ENCODE results near the gene MAD2L1BP. TPM values are rescaled to one million over a fixed set of nuclear protein-coding genes. Genes with fewer than 3 reads are reported as not detected.
A peak's percentile ranks its signal among the peaks of the same experiment; 100 is the strongest.

MAD2L1BP gene
- total RNA-seq, 1 donor: 55.9 TPM

GRCh38 chr6:43680308-43681200 is 44.9 kb downstream of the MAD2L1BP start:
- peaks cover 15% of the 10 kb centered on the region for H3K4me1 ChIP-seq (ENCODE audit: insufficient read depth, low read length)
- H3K4me3 ChIP-seq (ENCODE audit: low read length): no peak overlapping the region
- H3K9me3 ChIP-seq (ENCODE audit: low read depth, low read length): no peaks in the 10 kb centered on the region
- no peaks in the 10 kb centered on the region for H3K27me3 ChIP-seq (ENCODE audit: insufficient read depth, low read length)

GRCh38 chr6:43681303-43681702 is 45.7 kb downstream of the MAD2L1BP start:
- Histone ChIP-seq H3K9me3 (ENCODE audit: low read depth, low read length) (no peaks in the 10 kb centered on the region), H3K27me3 (ENCODE audit: insufficient read depth, low read length) (no peaks in the 10 kb centered on the region), H3K4me3 (ENCODE audit: low read length) (no peak overlapping the region), H3K4me1 (ENCODE audit: insufficient read depth, low read length) (peaks cover 18% of the 10 kb centered on the region)

DNA sequence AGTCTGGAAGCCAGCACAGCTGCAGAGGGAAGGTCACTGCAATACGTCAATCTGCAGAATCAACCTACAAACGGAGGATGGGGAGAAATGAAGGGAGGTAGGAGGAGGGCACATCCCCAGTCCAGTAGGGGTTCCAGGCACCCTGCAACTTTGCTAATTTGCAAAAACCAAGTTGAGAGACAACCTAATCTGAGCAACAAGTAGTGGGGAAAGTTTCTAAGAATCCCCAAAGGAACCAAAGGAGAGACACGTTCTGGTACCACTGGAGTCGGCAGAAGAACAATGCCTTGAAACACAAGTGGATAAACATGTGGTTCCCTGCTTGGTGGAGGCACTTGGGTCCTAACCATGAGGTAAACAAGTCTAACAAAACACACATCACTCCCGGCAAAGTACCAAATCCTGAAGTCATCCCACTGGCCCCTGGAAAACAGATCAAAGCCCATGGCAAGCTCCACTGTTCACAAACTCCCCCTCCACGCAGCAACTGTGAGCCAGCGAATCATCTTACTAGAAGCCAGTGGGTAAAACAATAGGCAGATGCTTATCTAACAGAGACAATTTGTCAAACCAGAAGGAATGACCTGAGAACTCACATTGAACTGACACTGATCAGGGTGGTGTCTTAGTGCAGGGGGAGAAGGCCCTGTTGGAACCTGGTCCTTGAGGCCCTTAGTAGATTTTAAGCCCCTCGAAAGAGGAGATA is 47.2 kb downstream of the MAD2L1BP start:
- no peaks in the 10 kb centered on the region for H3K27me3 ChIP-seq (ENCODE audit: insufficient read depth, low read length)
- H3K9me3 ChIP-seq (ENCODE audit: low read depth, low read length): no peaks in the 10 kb centered on the region
- no peak overlapping the region for H3K4me3 ChIP-seq (ENCODE audit: low read length)
- H3K4me1 ChIP-seq (ENCODE audit: insufficient read depth, low read length): peaks cover 28% of the 10 kb centered on the region

DNA sequence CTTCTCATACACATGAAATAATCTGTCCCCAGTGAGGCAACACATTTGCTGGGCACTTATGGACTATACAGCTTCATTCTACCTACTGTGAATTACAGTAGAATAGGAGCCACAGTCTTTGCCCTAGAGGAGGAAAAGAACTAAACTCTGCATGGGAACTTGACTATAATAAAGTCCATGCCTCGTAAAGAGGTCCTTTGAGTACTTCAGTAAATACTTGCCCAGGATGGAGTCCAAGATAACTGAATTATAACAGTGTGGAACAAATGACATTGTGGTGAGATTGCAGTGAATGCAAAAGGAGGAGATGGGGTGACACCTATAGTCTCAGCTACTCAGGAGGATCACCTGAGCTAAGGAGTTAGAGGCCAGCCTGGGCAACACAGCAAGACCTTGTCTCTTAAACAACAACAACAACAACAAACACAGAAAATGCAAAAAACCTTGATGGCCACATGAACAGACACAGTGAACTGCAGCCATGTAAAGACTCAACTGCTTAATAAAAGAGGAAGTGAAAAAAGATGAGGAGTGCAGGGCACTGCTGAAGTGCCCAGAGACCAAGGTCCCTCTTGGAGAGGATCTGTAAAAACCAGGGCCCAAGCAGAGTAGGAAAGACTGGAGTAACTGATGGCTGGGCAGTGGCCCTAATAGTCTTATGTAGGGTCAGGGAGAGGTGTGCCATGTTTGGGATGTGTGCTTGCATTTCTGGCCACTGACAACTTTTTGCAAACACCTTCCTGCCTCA is 48.2 kb downstream of the MAD2L1BP start:
- peaks cover 32% of the 10 kb centered on the region for H3K4me1 ChIP-seq (ENCODE audit: insufficient read depth, low read length)
- no peaks in the 10 kb centered on the region for H3K27me3 ChIP-seq (ENCODE audit: insufficient read depth, low read length)
- no peaks in the 10 kb centered on the region for H3K9me3 ChIP-seq (ENCODE audit: low read depth, low read length)
- no peak overlapping the region for H3K4me3 ChIP-seq (ENCODE audit: low read length)

DNA sequence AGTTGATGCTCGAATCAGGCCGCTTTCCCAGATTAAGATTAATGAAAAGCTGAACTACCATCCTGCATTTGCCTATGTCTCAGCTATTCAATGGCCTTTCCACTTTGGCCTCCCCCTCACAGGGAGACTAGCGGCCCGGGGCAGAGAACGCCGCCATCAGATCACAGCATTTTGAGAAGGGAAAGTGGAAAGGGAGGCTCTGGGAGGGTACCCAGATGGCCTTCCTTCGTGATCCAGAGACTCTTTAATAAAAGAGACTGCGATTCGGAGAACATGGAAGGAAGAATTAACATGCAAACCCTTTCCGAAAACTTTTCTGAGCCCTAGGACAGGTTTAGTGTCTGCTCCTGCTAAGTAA is 51.4 kb downstream of the MAD2L1BP start:
- H3K9me3 ChIP-seq (ENCODE audit: low read depth, low read length): no peaks in the 10 kb centered on the region
- peak overlapping the region; percentile 92 for H3K4me3 ChIP-seq (ENCODE audit: low read length)
- peaks cover 32% of the 10 kb centered on the region for H3K4me1 ChIP-seq (ENCODE audit: insufficient read depth, low read length)
- H3K27me3 ChIP-seq (ENCODE audit: insufficient read depth, low read length): no peaks in the 10 kb centered on the region

- peaks cover 32% of the 10 kb centered on the region for H3K4me1 ChIP-seq (ENCODE audit: insufficient read depth, low read length)
- H3K27me3 ChIP-seq (ENCODE audit: insufficient read depth, low read length): no peaks in the 10 kb centered on the region
- peak within 1 kb of the TSS; percentile 92 for H3K4me3 ChIP-seq (ENCODE audit: low read length)
- no peaks in the 10 kb centered on the region for H3K9me3 ChIP-seq (ENCODE audit: low read depth, low read length)
These were observed 52.1 kb downstream of the MAD2L1BP start, which contains the start of gene MRPS18A for GRCh38 chr6:43687437-43688347. Gene MRPS18A (minus strand): TSS chr6:43687791. CDS start chr6:43687779, 12 bp downstream.

GRCh38 chr6:43689421-43689820 is 53.8 kb downstream of the MAD2L1BP start:
- H3K27me3 ChIP-seq (ENCODE audit: insufficient read depth, low read length): no peaks in the 10 kb centered on the region
- no peak overlapping the region for H3K4me3 ChIP-seq (ENCODE audit: low read length)
- peaks cover 23% of the 10 kb centered on the region for H3K4me1 ChIP-seq (ENCODE audit: insufficient read depth, low read length)
- no peaks in the 10 kb centered on the region for H3K9me3 ChIP-seq (ENCODE audit: low read depth, low read length)

Other genes starting within 250 kb of the MAD2L1BP start
- gene ABCC10, start 208.3 kb upstream of the MAD2L1BP start, total RNA-seq: 12.3 TPM
- gene DLK2, start 180.3 kb upstream of the MAD2L1BP start, total RNA-seq: 0.31 TPM
- 9.0 TPM for gene TJAP1, start 158.3 kb upstream of the MAD2L1BP start, total RNA-seq
- gene LRRC73, start 125.5 kb upstream of the MAD2L1BP start, total RNA-seq: not detected
- gene YIPF3, start 118.9 kb upstream of the MAD2L1BP start, total RNA-seq: 29.4 TPM
- gene POLR1C, start 118.8 kb upstream of the MAD2L1BP start, total RNA-seq: 22.7 TPM
- gene XPO5, start 59.8 kb upstream of the MAD2L1BP start, total RNA-seq: 17.3 TPM
- gene POLH, start 59.7 kb upstream of the MAD2L1BP start, total RNA-seq: 2.7 TPM
- gene GTPBP2, start 6.6 kb upstream of the MAD2L1BP start, total RNA-seq: 31.7 TPM
- gene RSPH9, start 9.2 kb downstream of the MAD2L1BP start, total RNA-seq: 0.42 TPM
- gene MRPS18A, start 52.0 kb downstream of the MAD2L1BP start, total RNA-seq: 29.5 TPM
- 78.8 TPM for gene VEGFA, start 134.4 kb downstream of the MAD2L1BP start, total RNA-seq